ENCODE data around the gene CHI3L1.

Gene CHI3L1

DNA sequence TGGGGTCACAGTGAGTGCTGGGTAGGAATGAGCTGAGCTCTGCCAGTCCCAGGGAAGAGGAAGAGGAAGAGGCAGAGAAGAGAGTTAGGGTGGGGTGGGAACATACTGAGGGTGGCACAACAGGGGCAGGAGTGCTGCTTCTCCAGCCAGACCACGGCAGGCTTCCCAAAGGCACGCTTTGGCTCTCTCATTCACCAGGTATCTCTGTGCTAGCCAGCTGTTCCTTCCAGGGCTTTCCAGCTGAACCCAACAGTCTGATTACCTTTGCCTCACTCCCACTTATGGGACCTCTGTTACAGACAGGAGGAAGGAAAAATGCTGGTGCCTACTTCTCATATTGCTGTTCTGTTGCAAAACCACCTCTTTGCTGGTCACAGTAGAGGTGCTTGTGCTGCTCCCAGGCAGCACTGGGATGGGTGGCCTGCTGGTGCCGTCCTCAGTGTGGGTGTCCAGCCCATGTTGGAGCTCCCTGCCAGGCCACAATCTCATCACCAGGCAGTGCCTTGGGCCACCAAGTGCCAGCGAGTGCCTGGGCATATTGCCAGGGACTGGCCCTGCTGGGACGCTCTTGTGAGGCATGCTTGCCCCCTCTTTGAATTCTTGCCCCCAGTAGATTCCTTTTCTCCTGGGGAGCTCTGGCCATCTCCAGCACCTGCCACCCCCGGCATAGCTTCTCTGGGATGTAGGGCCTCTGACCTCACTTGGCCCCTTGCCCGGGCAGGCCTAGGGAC lies 56.8 kb downstream of the CHI3L1 start:
- POLR2A ChIA-PET: no interaction called here

More for the DNA sequence above, 56.8 kb downstream of the CHI3L1 start:
- WGBS (ENCODE audit: insufficient coverage): 71% methylated on average over 7 of the region's 7 CpGs
- Histone ChIP-seq H3K27me3 (replicated peaks in 2 of 5; ENCODE audit: control insufficient read depth in 4 of 5, insufficient read depth in 5 of 5, low read length in 4 of 5) (peaks cover 3 to 64% (median 39%) of the 10 kb centered on the region in 5 experiments), H3K27ac (ENCODE audit: insufficient read depth in 1 of 2, low read depth in 1 of 2, low read length in 2 of 2, poor library complexity in 1 of 2, severe bottlenecking in 2 of 2) (no peak overlapping the region), H3K9me3 (ENCODE audit: control extremely low read depth in 1 of 5, control insufficient read depth in 4 of 5, insufficient read depth in 2 of 5, low read depth in 1 of 5, low read length in 4 of 5) (no peaks in the 10 kb centered on the region), H3K4me1 (ENCODE audit: control extremely low read depth in 1 of 4, control insufficient read depth in 4 of 4, insufficient read depth in 4 of 4, low read length in 3 of 4) (peaks cover 0 to 19% (median 8%) of the 10 kb centered on the region in 4 experiments), H3K4me3 (ENCODE audit: control insufficient read depth in 1 of 7, extremely low read depth in 1 of 7, insufficient read depth in 4 of 7, low read depth in 2 of 7, low read length in 6 of 7) (no peak overlapping the region), H3K36me3 (ENCODE audit: control insufficient read depth in 4 of 4, insufficient read depth in 4 of 4, low read length in 3 of 4) (no peaks in the 10 kb centered on the region)
- no peak for DNase-seq
- CTCF ChIA-PET: interaction anchor here (0.7 to 25.2 kb wide), 7 partner anchors 9 to 95 kb away, joined by 3 to 313 read pairs (median 4); partner anchors contain the start of gene MYBPH

Data from common myeloid progenitor, CD34-positive (primary cell).